Transverse colon (tissue), 4 donors: ENCODE results near the gene KLHL29. TPM values are rescaled to one million over a fixed set of nuclear protein-coding genes. Genes with fewer than 3 reads are reported as not detected.

Experiments used
- DNase-seq: peaks from one replicate; pipeline ENCODE4 v3.0.0-alpha.2; 2019
- H3K27ac ChIP-seq, 4 donors: fragments of 200-600 bp; sonication (generic); 2 replicates each; pipeline ENCODE4 v1.5.1; 2016 to 2018; ENCODE audit warnings: inconsistent platforms in 4 of 4
- H3K27me3 ChIP-seq: fragments of 200-600 bp; sonication (generic); 2 replicates; pipeline ENCODE4 v1.5.1; 2017; ENCODE audit warnings: inconsistent platforms
- H3K36me3 ChIP-seq, 4 donors: fragments of 200-600 bp; sonication (generic); 2 replicates each; pipeline ENCODE4 v1.5.1; 2017 to 2019; ENCODE audit warnings: inconsistent platforms in 4 of 4
- H3K4me1 ChIP-seq, 4 donors: fragments of 200-600 bp; sonication (generic); 2 replicates each; pipeline ENCODE4 v1.5.1; 2017 to 2020; ENCODE audit warnings: inconsistent platforms in 4 of 4
- H3K4me3 ChIP-seq, 4 donors: fragments of 200-600 bp; sonication (generic); 1 replicate in 1 of 4; 2 replicates in 3 of 4; pipeline versions ENCODE4 v1.5.1 to v1.6.1; 2017 to 2019; ENCODE audit warnings: inconsistent platforms in 4 of 4
- H3K9me3 ChIP-seq, 2 donors: fragments of 200-600 bp; sonication (generic); 2 replicates each; pipeline ENCODE4 v1.5.1; 2017 to 2019; ENCODE audit warnings: inconsistent platforms in 2 of 2
- CTCF ChIP-seq, 5 experiments: fragments of 200-600 bp in 3 of 5; fragments of 450-650 bp in 2 of 5; sonication (generic) in 3 of 5; IDR thresholded peaks; 1 replicate in 2 of 5; 2 replicates in 3 of 5; pipeline ENCODE4 v1.5.1; 2016 to 2017; ENCODE audit warnings: antibody characterized with exemption in 5 of 5, inconsistent platforms in 3 of 5, mild to moderate bottlenecking in 2 of 5, moderate library complexity in 1 of 5
- EP300 ChIP-seq: sonication (generic); formaldehyde crosslinking; IDR thresholded peaks from one replicate; pipeline ENCODE4 v1.6.1; 2017; ENCODE audit warnings: antibody characterized with exemption, low read depth
- POLR2A ChIP-seq: fragments of 450-650 bp; IDR thresholded peaks from one replicate; pipeline ENCODE4 v1.6.1; 2016; ENCODE audit warnings: antibody characterized with exemption, mild to moderate bottlenecking, moderate library complexity
- POLR2AphosphoS5 ChIP-seq, 3 donors: sonication (generic); formaldehyde crosslinking; IDR thresholded peaks; one replicate each; pipeline ENCODE4 v1.6.1; 2016; ENCODE audit warnings: antibody characterized with exemption in 3 of 3
- WGBS, 2 donors: methylation state at CpG; one replicate each; pipeline ENCODE4 v1.1.5; 2018; ENCODE audit warnings: low coverage in 1 of 2; 5-methylcytosine and 5-hydroxymethylcytosine counted together
- in situ Hi-C, 4 donors: fragments of 200-750 bp; cut with MboI; loops; one replicate each; pipeline versions ENCODE4 v1.15.0 to v1.15.1; 2017; ENCODE audit warnings: low sequenced_read_pairs in 3 of 4, low pct_ligation_motif_present in 1 of 4, low pct_unique_long_range_greater_than_20kb in 1 of 4
- intact Hi-C: fragments of 100-400 bp; cut with DNase I; formaldehyde crosslinking; loops from one replicate; pipeline ENCODE4 v1.15.1; 2023; ENCODE audit warnings: low total_unique reads
- total RNA-seq, 4 donors: library from RNA; depleted of rRNA; stranded (reverse); fragments of >200 nt; gene quantifications; one replicate each; pipeline ENCODE4 v1.1.0, GENCODE V29; 2016

The KLHL29 gene
- total RNA-seq, 4 donors from 2014 or later, result 3.3 to 16.5 (median 5.8) TPM

- Histone ChIP-seq H3K4me1 (peaks cover 0 to 11% (median 7%) of the 10 kb centered on the region in 4 donors), H3K27me3 (no peaks in the 10 kb centered on the region), H3K9me3 (no peaks in the 10 kb centered on the region), H3K36me3 (no peaks in the 10 kb centered on the region), H3K4me3 (no peak overlapping the region), H3K27ac (peak overlapping the region in 1 of 4 donors; percentile 43)
- no peak for DNase-seq
- intact Hi-C loops, result loop anchor here (10.0 kb wide), 1 partner anchor 61 kb away; no protein-coding TSS in a partner anchor
- 96% methylated on average over 9 of the region's 9 CpGs; no CpG with 5 or more reads in 1 of the 2 donors for WGBS, 2 donors
- in situ Hi-C loops, result no loop called here
- no peak for TF ChIP-seq POLR2AphosphoS5 (IDR thresholded peaks at IDR 0.05)
- TF ChIP-seq EP300, result no peak
- TF ChIP-seq POLR2A, result no peak
- TF ChIP-seq CTCF (IDR thresholded peaks at IDR 0.05), result no peak
Observed at GRCh38 chr2:23505218-23505983, 120.4 kb downstream of the KLHL29 start.

GRCh38 chr2:23505984-23506380 lies 121.0 kb downstream of the KLHL29 start:
- Histone ChIP-seq H3K27me3 (no peaks in the 10 kb centered on the region), H3K4me1 (peaks cover 0 to 11% (median 7%) of the 10 kb centered on the region in 4 donors), H3K36me3 (no peaks in the 10 kb centered on the region), H3K27ac (peak overlapping the region in 1 of 4 donors; percentile 43), H3K4me3 (no peak overlapping the region), H3K9me3 (no peaks in the 10 kb centered on the region)
- no peak for DNase-seq
- 80 to 89% methylated on average over 5 to 9 of the region's 10 CpGs for WGBS, 2 donors
- in situ Hi-C loops, result no loop called here
- intact Hi-C loops, result loop anchor here (10.0 kb wide), 1 partner anchor 61 kb away; no protein-coding TSS in a partner anchor
- TF ChIP-seq CTCF (IDR thresholded peaks at IDR 0.05), result no peak
- no peak for TF ChIP-seq POLR2A
- TF ChIP-seq POLR2AphosphoS5 (IDR thresholded peaks at IDR 0.05), result no peak
- TF ChIP-seq EP300, result no peak

GRCh38 chr2:23506531-23507266 lies 121.7 kb downstream of the KLHL29 start:
- TF ChIP-seq EP300 (no peak), POLR2AphosphoS5 (IDR thresholded peaks at IDR 0.05) (no peak), CTCF (IDR thresholded peaks at IDR 0.05) (no peak), POLR2A (no peak)
- Histone ChIP-seq H3K36me3 (no peaks in the 10 kb centered on the region), H3K4me3 (no peak overlapping the region), H3K4me1 (peaks cover 0 to 11% (median 7%) of the 10 kb centered on the region in 4 donors), H3K9me3 (no peaks in the 10 kb centered on the region), H3K27me3 (no peaks in the 10 kb centered on the region), H3K27ac (peak overlapping the region in 2 of 4 donors; percentile 5 to 43)
- 62% methylated on average over 9 of the region's 9 CpGs; no CpG with 5 or more reads in 1 of the 2 donors for WGBS, 2 donors
- in situ Hi-C loops (no loop called here), intact Hi-C loops (loop anchor here (10.0 kb wide), 1 partner anchor 62 kb away; no protein-coding TSS in a partner anchor)
- no peak for DNase-seq
